Measurements from ENCODE around the gene CLK1. TPM values are rescaled to one million over a fixed set of nuclear protein-coding genes. Genes with fewer than 3 reads are reported as not detected.
A peak's percentile ranks its signal among the peaks of the same experiment; 100 is the strongest.

Gene CLK1
- total RNA-seq, 1 experiment from 2014 or later = 46.6 TPM

GRCh38 chr2:200839513-200839912 is 24.9 kb downstream of the CLK1 start:
- no peaks in the 10 kb centered on the region for H3K36me3 ChIP-seq (ENCODE audit: control insufficient read depth, insufficient read depth, low read length)
- BruUV-seq (replicated peaks) = no TSS peak
- no peak overlapping the region for H3K27ac ChIP-seq (ENCODE audit: low read length)
- CTCF ChIA-PET = no interaction called here
- no peak overlapping the region for H3K4me3 ChIP-seq (ENCODE audit: low read depth in 2 of 2, low read length in 2 of 2)
- intact Hi-C loops (cut with micrococcal nuclease; ENCODE audit: unreplicated experiment) (no loop called here), in situ Hi-C loops (cut with HindIII; ENCODE audit: low pct_unique_long_range_greater_than_20kb, low sequenced_read_pairs) (no loop called here)
- no peaks in the 10 kb centered on the region for H3K27me3 ChIP-seq (ENCODE audit: control insufficient read depth, insufficient read depth, low read length)
- peaks cover 4% of the 10 kb centered on the region; the same call in 1 of the 2 replicates for H3K9me3 ChIP-seq (ENCODE audit: control insufficient read depth, insufficient read depth, low read depth, low read length)
- POLR2A ChIA-PET = no interaction called here
- TF ChIP-seq SIN3A (IDR thresholded peaks at IDR 0.05; ENCODE audit: borderline replicate concordance, insufficient read depth, low read depth, low read length) = no peak
- TF ChIP-seq POLR2AphosphoS5 (IDR thresholded peaks at IDR 0.05; ENCODE audit: low read depth, low read length) = no peak
- no peak for TF ChIP-seq TCF7L2 (IDR thresholded peaks at IDR 0.05; ENCODE audit: low read depth, low read length)
- no peak for TF ChIP-seq CTCF (IDR thresholded peaks at IDR 0.05)
- TF ChIP-seq, protein P1, sequence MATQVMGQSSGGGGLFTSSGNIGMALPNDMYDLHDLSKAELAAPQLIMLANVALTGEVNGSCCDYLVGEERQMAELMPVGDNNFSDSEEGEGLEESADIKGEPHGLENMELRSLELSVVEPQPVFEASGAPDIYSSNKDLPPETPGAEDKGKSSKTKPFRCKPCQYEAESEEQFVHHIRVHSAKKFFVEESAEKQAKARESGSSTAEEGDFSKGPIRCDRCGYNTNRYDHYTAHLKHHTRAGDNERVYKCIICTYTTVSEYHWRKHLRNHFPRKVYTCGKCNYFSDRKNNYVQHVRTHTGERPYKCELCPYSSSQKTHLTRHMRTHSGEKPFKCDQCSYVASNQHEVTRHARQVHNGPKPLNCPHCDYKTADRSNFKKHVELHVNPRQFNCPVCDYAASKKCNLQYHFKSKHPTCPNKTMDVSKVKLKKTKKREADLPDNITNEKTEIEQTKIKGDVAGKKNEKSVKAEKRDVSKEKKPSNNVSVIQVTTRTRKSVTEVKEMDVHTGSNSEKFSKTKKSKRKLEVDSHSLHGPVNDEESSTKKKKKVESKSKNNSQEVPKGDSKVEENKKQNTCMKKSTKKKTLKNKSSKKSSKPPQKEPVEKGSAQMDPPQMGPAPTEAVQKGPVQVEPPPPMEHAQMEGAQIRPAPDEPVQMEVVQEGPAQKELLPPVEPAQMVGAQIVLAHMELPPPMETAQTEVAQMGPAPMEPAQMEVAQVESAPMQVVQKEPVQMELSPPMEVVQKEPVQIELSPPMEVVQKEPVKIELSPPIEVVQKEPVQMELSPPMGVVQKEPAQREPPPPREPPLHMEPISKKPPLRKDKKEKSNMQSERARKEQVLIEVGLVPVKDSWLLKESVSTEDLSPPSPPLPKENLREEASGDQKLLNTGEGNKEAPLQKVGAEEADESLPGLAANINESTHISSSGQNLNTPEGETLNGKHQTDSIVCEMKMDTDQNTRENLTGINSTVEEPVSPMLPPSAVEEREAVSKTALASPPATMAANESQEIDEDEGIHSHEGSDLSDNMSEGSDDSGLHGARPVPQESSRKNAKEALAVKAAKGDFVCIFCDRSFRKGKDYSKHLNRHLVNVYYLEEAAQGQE (IDR thresholded peaks at IDR 0.05; ENCODE audit: insufficient read depth in 1 of 2, low read depth in 2 of 2, low read length in 1 of 2) = no peak
- ATAC-seq = peak; percentile 21; the same call in 1 of the 2 replicates
- no peak for DNase-seq (ENCODE audit: low read depth, low spot score)
- H3K4me1 ChIP-seq (ENCODE audit: control insufficient read depth, insufficient read depth, low read length) = no peaks in the 10 kb centered on the region

DNA sequence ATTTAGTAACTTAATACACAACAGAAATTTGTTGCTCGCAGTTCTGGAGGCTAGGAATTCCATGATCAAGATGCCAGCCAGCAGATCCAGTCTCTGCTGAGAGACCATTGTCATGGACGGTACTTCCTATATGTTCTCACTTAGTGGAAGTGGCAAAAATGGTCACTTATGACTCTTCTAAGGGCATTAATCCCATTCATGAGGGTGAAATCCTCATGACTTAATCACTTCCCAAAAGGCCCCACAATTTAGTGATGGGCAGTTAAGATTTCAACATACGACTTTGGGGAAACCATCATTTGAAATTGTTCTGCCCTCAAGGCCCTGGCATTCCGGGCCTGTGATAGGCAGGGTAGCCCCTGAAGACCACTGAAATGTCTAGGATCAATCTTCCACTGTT is 29.8 kb downstream of the CLK1 start:
- Histone ChIP-seq H3K4me3 (ENCODE audit: low read depth in 2 of 2, low read length in 2 of 2) (no peak overlapping the region), H3K9me3 (ENCODE audit: control insufficient read depth, insufficient read depth, low read depth, low read length) (peaks cover 4% of the 10 kb centered on the region; the same call in 1 of the 2 replicates), H3K27ac (ENCODE audit: low read length) (no peak overlapping the region), H3K4me1 (ENCODE audit: control insufficient read depth, insufficient read depth, low read length) (no peaks in the 10 kb centered on the region), H3K36me3 (ENCODE audit: control insufficient read depth, insufficient read depth, low read length) (no peaks in the 10 kb centered on the region), H3K27me3 (ENCODE audit: control insufficient read depth, insufficient read depth, low read length) (no peaks in the 10 kb centered on the region)
- ATAC-seq = no peak
- in situ Hi-C loops (cut with HindIII; ENCODE audit: low pct_unique_long_range_greater_than_20kb, low sequenced_read_pairs) = no loop called here
- TF ChIP-seq CTCF (IDR thresholded peaks at IDR 0.05) = no peak
- no TSS peak for BruUV-seq (replicated peaks)
- CTCF ChIA-PET = no interaction called here
- DNase-seq (ENCODE audit: low read depth, low spot score) = no peak
- POLR2A ChIA-PET = no interaction called here
- intact Hi-C loops (cut with micrococcal nuclease; ENCODE audit: unreplicated experiment) = no loop called here

GRCh38 chr2:200829258-200829655 is 35.2 kb downstream of the CLK1 start:
- in situ Hi-C loops (cut with HindIII; ENCODE audit: low pct_unique_long_range_greater_than_20kb, low sequenced_read_pairs) (no loop called here), intact Hi-C loops (cut with micrococcal nuclease; ENCODE audit: unreplicated experiment) (no loop called here)
- TF ChIP-seq POLR2AphosphoS5 (IDR thresholded peaks at IDR 0.05; ENCODE audit: low read depth, low read length) (no peak), SIN3A (IDR thresholded peaks at IDR 0.05; ENCODE audit: borderline replicate concordance, insufficient read depth, low read depth, low read length) (no peak), TCF7L2 (IDR thresholded peaks at IDR 0.05; ENCODE audit: low read depth, low read length) (no peak), CTCF (IDR thresholded peaks at IDR 0.05) (no peak)
- Histone ChIP-seq H3K27ac (ENCODE audit: low read length) (no peak overlapping the region), H3K9me3 (ENCODE audit: control insufficient read depth, insufficient read depth, low read depth, low read length) (no peaks in the 10 kb centered on the region), H3K4me3 (ENCODE audit: low read depth in 2 of 2, low read length in 2 of 2) (no peak overlapping the region), H3K27me3 (ENCODE audit: control insufficient read depth, insufficient read depth, low read length) (no peaks in the 10 kb centered on the region), H3K4me1 (ENCODE audit: control insufficient read depth, insufficient read depth, low read length) (no peaks in the 10 kb centered on the region), H3K36me3 (ENCODE audit: control insufficient read depth, insufficient read depth, low read length) (no peaks in the 10 kb centered on the region)
- POLR2A ChIA-PET = no interaction called here
- CTCF ChIA-PET = no interaction called here
- ATAC-seq = 0 out of 2 replicates have a peak, but pooled peaks have one; percentile 24
- DNase-seq (ENCODE audit: low read depth, low spot score) = no peak
- no TSS peak for BruUV-seq (replicated peaks)

Data from Panc1 (cell line).